Measurements from ENCODE around the gene EML6. TPM values are rescaled to one million over a fixed set of nuclear protein-coding genes. Genes with fewer than 3 reads are reported as not detected.

The EML6 gene
- total RNA-seq, 1 experiment from 2014 or later = 1.5 TPM

- Histone ChIP-seq H3K23ac (ENCODE audit: insufficient read length, low read depth, low read length) (no peak overlapping the region), H2AFZ (ENCODE audit: low read length) (no peak overlapping the region), H2BK20ac (ENCODE audit: low read depth, low read length, poor library complexity, severe bottlenecking) (no peak overlapping the region), H2BK15ac (ENCODE audit: low read depth, low read length) (no peak overlapping the region), H4K8ac (replicated peaks; ENCODE audit: insufficient read length, low read depth, low read length) (no peak overlapping the region), H3K18ac (ENCODE audit: insufficient read length, low read depth, low read length) (no peak overlapping the region), H3K27ac (ENCODE audit: insufficient read length, low read depth, low read length) (no peak overlapping the region), H3K79me1 (ENCODE audit: insufficient read depth, low read depth, low read length, poor library complexity, severe bottlenecking) (no peaks in the 10 kb centered on the region), H4K5ac (ENCODE audit: insufficient read length, low read depth, low read length) (no peak overlapping the region), H4K20me1 (ENCODE audit: control insufficient read depth, insufficient read depth, insufficient read length) (no peaks in the 10 kb centered on the region), H3K4ac (ENCODE audit: low read depth, low read length) (no peak overlapping the region), H3K9ac (ENCODE audit: extremely low read depth, insufficient read length, low read length) (no peak overlapping the region), H3T11ph (ENCODE audit: low read length) (no peak overlapping the region), H2BK120ac (ENCODE audit: low read depth, low read length, poor library complexity, severe bottlenecking) (no peak overlapping the region), H4K91ac (ENCODE audit: insufficient read length, low read depth, low read length) (no peak overlapping the region), H3K79me2 (ENCODE audit: insufficient read depth, low read length) (no peaks in the 10 kb centered on the region), H2AK5ac (ENCODE audit: insufficient read length, low read length) (no peak overlapping the region), H3K4me1 (ENCODE audit: insufficient read depth, low read length) (no peaks in the 10 kb centered on the region), H3K4me2 (ENCODE audit: insufficient read depth, insufficient read length, low read length) (no peak overlapping the region), H3K9me3 (ENCODE audit: control insufficient read depth, low read depth, low read length) (no peaks in the 10 kb centered on the region), H2BK12ac (ENCODE audit: insufficient read length, low read depth, low read length) (no peak overlapping the region), H3K56ac (ENCODE audit: insufficient read length, low read depth, low read length) (no peak overlapping the region), H3K14ac (ENCODE audit: insufficient read depth, low read length) (no peak overlapping the region), H2BK5ac (ENCODE audit: insufficient read length, low read length) (no peak overlapping the region), H3K27me3 (ENCODE audit: insufficient read depth, low read length) (no peaks in the 10 kb centered on the region; the same call in 1 of the 2 replicates), H3K23me2 (ENCODE audit: insufficient read length, low read depth, low read length, poor library complexity, severe bottlenecking) (no peaks in the 10 kb centered on the region)
- Mint-ChIP-seq H3K36me3 (ENCODE audit: insufficient read depth in 1 of 3, low read depth in 3 of 3) (no peaks in the 10 kb centered on the region), H3K4me1 (peaks cover 10 to 12% of the 10 kb centered on the region in 2 experiments), H3K9me3 (no peaks in the 10 kb centered on the region), H3K4me3 (no peak overlapping the region), H3K27me3 (ENCODE audit: low read depth) (no peaks in the 10 kb centered on the region), H3K27ac (no peak overlapping the region)
- no peak for TF ChIP-seq CTCF (conservative IDR thresholded peaks at IDR 0.05)
- no CpG with 5 or more reads among the region's 3 CpGs for WGBS (ENCODE audit: extremely low coverage, insufficient read length, low lambda C conversion rate)
- no peak for DNase-seq
Observed at GRCh38 chr2:54950811-54951210, 227.3 kb downstream of the EML6 start.
